Body of pancreas (tissue), 4 donors: Measurements from ENCODE around the gene PEG3. TPM values are rescaled to one million over a fixed set of nuclear protein-coding genes. Genes with fewer than 3 reads are reported as not detected.

ENCODE experiments used
- ATAC-seq: fragments of 150-250 bp; one replicate; pipeline ENCODE4 v1.9.1; 2016
- DNase-seq, 4 donors: peaks; one replicate each; pipeline ENCODE4 v3.0.0-alpha.2; 2019
- H3K27ac ChIP-seq, 4 donors: fragments of 200-600 bp; sonication (generic); 1 replicate in 3 of 4; 2 replicates in 1 of 4; pipeline versions ENCODE4 v1.5.1 to v1.6.1; 2016 to 2019; ENCODE audit warnings: mild to moderate bottlenecking in 1 of 4, mixed read lengths in 1 of 4, moderate library complexity in 1 of 4
- H3K27me3 ChIP-seq, 2 donors: fragments of 200-600 bp; sonication (generic); one replicate each; pipeline ENCODE4 v1.6.0; 2016; ENCODE audit warnings: mild to moderate bottlenecking in 1 of 2
- H3K36me3 ChIP-seq, 2 donors: fragments of 200-600 bp; sonication (generic); replicated peaks in 1 of 2; 2 replicates each; pipeline ENCODE4 v1.5.1; 2016; ENCODE audit warnings: low read depth in 2 of 2; ENCODE audit not compliant: insufficient read depth in 1 of 2
- H3K4me1 ChIP-seq: fragments of 200-600 bp; sonication (generic); one replicate; pipeline ENCODE4 v1.6.0; 2016
- H3K4me3 ChIP-seq, 2 donors: fragments of 200-600 bp; sonication (generic); 1 replicate in 1 of 2; 2 replicates in 1 of 2; pipeline ENCODE4 v1.5.1; 2016 to 2019
- H3K9me3 ChIP-seq, 3 donors: fragments of 200-600 bp; sonication (generic); 1 replicate in 2 of 3; 2 replicates in 1 of 3; pipeline ENCODE4 v1.5.1; 2016
- CTCF ChIP-seq, 7 experiments: fragments of 450-650 bp in 4 of 7; fragments of 200-600 bp in 3 of 7; sonication (generic) in 3 of 7; IDR thresholded peaks; one replicate each; pipeline ENCODE4 v1.5.1; 2016 to 2019; ENCODE audit warnings: antibody characterized with exemption in 7 of 7
- POLR2A ChIP-seq, 3 donors: fragments of 450-650 bp; IDR thresholded peaks; one replicate each; pipeline ENCODE4 v1.6.1; 2016; ENCODE audit warnings: antibody characterized with exemption in 3 of 3, mild to moderate bottlenecking in 2 of 3
- WGBS, 2 donors: methylation state at CpG; one replicate each; pipeline ENCODE4 v1.1.5; 2017; 5-methylcytosine and 5-hydroxymethylcytosine counted together
- intact Hi-C: fragments of 100-400 bp; cut with DNase I; formaldehyde crosslinking; loops from one replicate; pipeline ENCODE4 v1.15.1; 2023
- total RNA-seq, 2 donors: library from RNA; depleted of rRNA; stranded (reverse); fragments of >200 nt; gene quantifications; one replicate each; pipeline ENCODE4 v1.1.0, GENCODE V29; 2016

Gene PEG3
- total RNA-seq, 2 donors from 2014 or later: 3.1 to 5.9 TPM

- no peaks in the 10 kb centered on the region for H3K36me3 ChIP-seq
- no peaks in the 10 kb centered on the region for H3K27me3 ChIP-seq
- H3K9me3 ChIP-seq: no peaks in the 10 kb centered on the region
- peaks cover 6% of the 10 kb centered on the region for H3K4me1 ChIP-seq
- no peak for ATAC-seq
- no peak for DNase-seq
- intact Hi-C loops: no loop called here
- no peak overlapping the region for H3K4me3 ChIP-seq
- no peak for TF ChIP-seq POLR2A (IDR thresholded peaks at IDR 0.05)
- no peak for TF ChIP-seq CTCF (IDR thresholded peaks at IDR 0.05)
- H3K27ac ChIP-seq: no peak overlapping the region
- 60 to 81% methylated on average over 5 of the region's 5 CpGs for WGBS, 2 donors
Measured at GRCh38 chr19:56834564-56835375, 5.8 kb downstream of the PEG3 start.

GRCh38 chr19:56832352-56832928, 8.1 kb downstream of the PEG3 start:
- Histone ChIP-seq H3K27me3 (no peaks in the 10 kb centered on the region), H3K4me1 (peaks cover 6% of the 10 kb centered on the region), H3K4me3 (no peak overlapping the region), H3K9me3 (no peaks in the 10 kb centered on the region), H3K27ac (no peak overlapping the region), H3K36me3 (no peaks in the 10 kb centered on the region)
- ATAC-seq: no peak
- DNase-seq: no peak
- WGBS, 2 donors: 68 to 82% methylated on average over 5 of the region's 5 CpGs
- intact Hi-C loops: no loop called here
- no peak for TF ChIP-seq CTCF (IDR thresholded peaks at IDR 0.05)
- no peak for TF ChIP-seq POLR2A (IDR thresholded peaks at IDR 0.05)

- Histone ChIP-seq H3K27me3 (no peaks in the 10 kb centered on the region), H3K4me3 (no peak overlapping the region), H3K36me3 (no peaks in the 10 kb centered on the region), H3K27ac (peak overlapping the region in 1 of 4 donors; percentile 11), H3K9me3 (no peaks in the 10 kb centered on the region), H3K4me1 (no peaks in the 10 kb centered on the region)
- intact Hi-C loops: no loop called here
- TF ChIP-seq POLR2A (IDR thresholded peaks at IDR 0.05) (no peak), CTCF (IDR thresholded peaks at IDR 0.05) (no peak)
- WGBS, 2 donors: 45 to 47% methylated on average over 2 of the region's 2 CpGs
- DNase-seq (no peak), ATAC-seq (no peak)
Measured at GRCh38 chr19:56831255-56831654, 9.3 kb downstream of the PEG3 start.

GRCh38 chr19:56829596-56829995, 10.9 kb downstream of the PEG3 start:
- ATAC-seq: no peak
- intact Hi-C loops: no loop called here
- Histone ChIP-seq H3K9me3 (no peaks in the 10 kb centered on the region), H3K27ac (no peak overlapping the region), H3K27me3 (no peaks in the 10 kb centered on the region), H3K36me3 (no peaks in the 10 kb centered on the region), H3K4me3 (no peak overlapping the region), H3K4me1 (no peaks in the 10 kb centered on the region)
- TF ChIP-seq POLR2A (IDR thresholded peaks at IDR 0.05) (no peak), CTCF (IDR thresholded peaks at IDR 0.05) (no peak)
- WGBS, 2 donors: 58 to 68% methylated on average over 6 of the region's 6 CpGs
- no peak for DNase-seq
